Measurements from ENCODE around the gene SHROOM2.

SHROOM2 gene

DNA sequence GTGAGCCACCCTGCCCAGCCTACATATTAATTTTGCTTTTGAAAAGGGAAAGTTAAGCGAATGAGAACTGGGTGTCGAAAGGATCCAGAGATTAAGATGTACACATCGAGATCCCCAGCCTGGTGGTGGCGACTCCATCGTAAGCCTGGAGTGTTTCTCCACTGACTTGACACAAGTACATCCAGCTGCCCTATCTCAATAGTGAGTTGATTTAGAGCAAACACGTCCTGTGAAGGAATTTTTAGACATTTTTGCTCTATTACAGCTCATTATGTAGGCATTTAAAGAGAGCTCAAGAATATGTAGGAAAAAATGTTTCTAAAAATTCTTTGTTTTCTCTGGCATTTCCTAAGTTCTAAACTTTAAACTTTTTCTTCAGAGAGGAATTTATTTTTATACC, 169.3 kb downstream of the SHROOM2 start:
- peak; percentile 83 for DNase-seq

DNA sequence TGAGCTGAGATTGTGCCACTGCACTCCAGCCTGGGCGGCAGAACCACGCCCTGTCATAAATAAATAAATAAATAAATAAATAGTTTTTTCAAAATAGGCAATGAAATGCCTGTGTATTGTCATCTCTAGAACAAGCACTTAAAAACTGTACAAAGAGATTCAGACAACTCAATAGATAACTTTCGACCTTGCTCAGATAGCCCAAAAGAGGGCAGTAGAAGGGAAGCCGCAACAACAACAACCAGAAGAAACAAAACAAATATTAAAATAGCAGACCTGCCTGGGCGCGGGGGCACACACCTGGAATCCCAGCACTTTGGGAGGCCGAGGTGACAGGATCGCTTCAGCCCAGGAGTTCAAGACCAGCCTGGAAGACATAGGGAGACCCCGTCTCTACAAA, 171.5 kb downstream of the SHROOM2 start:
- no peak for DNase-seq

DNA sequence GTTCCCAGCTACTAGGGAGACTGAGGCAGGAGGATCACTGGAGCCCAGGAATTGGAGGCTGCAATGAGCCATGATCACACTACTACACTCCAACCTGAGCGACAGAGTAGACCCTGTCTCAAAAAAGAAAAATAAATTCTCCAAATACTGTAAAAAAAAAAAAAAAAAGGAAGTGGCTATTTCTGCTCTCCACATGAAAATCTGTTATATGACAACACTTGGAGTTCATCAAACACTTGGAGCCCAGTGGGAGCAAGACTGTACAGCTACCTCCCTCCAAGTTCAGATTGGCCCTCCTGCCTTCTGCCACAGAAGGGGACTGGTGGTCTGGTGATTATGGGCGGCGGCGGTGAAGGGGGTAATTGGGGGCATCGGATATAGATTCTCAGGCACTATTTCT, 172.0 kb downstream of the SHROOM2 start:
- no peak for DNase-seq

- no peak for DNase-seq
These were observed 175.5 kb downstream of the SHROOM2 start for GRCh38 chrX:9961750-9962149.

DNA sequence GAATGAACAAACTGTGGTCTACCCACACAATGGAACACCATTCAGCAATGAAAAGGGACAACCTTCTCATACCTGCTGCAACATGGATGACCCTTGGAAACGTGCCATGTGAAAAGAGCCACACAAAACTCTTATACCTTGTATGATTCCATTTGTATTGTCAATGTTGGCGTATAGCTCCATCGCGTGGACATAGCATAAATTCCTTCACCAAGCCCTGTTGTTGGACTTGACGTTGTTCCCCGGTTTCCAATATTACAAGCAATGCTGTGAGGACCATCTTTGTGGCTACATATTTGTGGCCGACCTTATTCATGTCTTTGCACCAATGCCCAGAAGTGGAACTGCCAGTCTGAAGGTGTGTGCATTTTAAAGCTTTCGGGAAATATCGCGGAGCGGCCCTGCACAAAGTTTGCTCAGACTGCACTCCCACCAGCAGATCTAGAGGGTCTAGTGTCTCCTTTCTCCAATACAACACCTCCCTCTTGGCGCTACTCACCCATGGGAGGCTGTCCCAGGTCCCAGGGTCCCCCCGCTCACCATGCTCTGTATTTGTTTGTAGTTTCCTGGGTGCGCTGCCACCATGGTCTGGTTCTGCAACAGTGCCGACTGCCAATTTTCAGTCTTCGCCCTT, 180.7 kb downstream of the SHROOM2 start, which contains the start of gene CLDN34:
Gene CLDN34, plus strand, starts transcription at position 584 of the 634 bp plus-strand sequence. Its CDS starts 0 bp downstream, at position 584.
- no peak for DNase-seq

GRCh38 chrX:9977635-9978034, 191.4 kb downstream of the SHROOM2 start:
- DNase-seq: no peak

DNA sequence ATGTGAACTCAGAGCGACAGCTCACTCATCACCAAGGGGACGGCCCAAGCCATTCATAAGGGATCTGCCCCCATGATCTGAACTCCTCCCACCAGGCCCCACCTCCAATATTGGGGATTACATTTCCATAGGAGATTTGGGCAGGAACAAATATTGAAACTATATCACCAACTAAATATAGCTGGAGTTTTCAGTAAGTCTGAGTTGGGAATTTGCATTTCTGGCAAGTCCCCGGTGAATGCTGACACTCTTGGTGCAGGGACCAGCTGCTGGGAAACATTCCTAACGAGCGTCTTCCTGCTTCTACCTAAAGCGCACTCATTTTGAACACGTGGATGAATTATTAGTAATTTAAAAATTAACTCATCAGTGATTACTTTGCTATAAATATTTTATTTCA, 194.2 kb downstream of the SHROOM2 start:
- DNase-seq: no peak

- no peak for DNase-seq
These were observed 194.7 kb downstream of the SHROOM2 start for GRCh38 chrX:9980927-9981326.

DNA sequence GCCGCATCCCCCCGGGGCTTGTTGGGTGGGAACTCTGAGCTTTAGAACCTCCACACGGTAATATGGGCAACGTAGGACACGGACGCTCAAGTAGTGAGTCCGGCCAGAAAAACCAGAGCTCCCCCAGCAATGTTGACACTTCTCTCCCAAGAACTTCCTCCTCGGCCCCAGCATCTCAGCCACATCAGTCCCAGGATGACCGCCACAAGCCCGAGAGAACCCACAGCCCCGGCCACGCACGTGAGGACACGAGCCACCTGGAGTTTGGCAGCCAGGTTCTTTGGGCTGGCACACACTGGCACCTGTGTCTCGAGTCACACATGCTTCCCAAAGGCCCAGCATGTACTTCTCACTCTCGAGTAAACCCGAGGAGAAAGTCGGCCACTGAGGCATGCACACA, 197.2 kb downstream of the SHROOM2 start:
- DNase-seq: no peak

DNA sequence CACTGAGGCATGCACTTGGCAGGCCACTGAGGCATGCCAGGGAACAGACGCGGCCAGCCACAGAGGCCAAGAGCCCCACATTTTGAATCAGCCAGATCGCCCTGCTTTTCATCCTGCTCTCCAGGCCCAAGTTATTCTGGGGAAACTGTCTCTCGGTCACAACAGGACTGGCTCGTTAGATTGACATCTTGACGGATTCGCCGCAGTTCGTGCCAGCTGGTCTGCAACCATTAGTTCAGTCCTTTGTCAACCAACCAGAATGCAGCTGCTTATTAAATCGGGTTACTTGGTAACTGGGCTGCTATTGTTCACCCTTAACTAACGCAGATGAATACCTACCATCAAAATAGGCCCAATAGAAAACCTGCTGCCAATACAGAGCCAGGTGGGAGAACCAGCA, 197.6 kb downstream of the SHROOM2 start:
- DNase-seq: no peak

GRCh38 chrX:9988762-9989161, 202.5 kb downstream of the SHROOM2 start:
- no peak for DNase-seq

GRCh38 chrX:9992061-9992460, 205.8 kb downstream of the SHROOM2 start:
- no peak for DNase-seq

DNA sequence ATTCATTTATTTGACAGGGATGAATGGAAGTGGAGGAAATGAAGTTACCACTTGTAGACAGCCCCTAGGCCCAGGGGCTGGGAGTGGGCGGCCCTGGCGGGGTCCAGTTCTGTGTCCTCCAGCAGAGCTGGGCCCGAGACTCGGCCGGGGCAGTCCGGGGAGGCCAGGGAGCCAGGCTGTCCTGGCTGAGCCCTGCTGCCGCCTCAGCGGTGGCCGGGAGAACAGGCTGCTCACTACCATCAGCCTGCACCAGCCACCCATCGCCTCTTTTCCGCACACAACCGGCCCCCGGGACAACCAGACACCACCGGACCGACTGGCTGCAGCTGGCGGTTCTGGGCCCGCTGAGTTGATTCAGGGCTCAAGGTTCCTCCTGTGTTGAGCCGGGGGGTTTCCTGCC, 206.5 kb downstream of the SHROOM2 start:
- no peak for DNase-seq

- DNase-seq: peak; percentile 74
These were observed 209.7 kb downstream of the SHROOM2 start for GRCh38 chrX:9995855-9996339.

DNA sequence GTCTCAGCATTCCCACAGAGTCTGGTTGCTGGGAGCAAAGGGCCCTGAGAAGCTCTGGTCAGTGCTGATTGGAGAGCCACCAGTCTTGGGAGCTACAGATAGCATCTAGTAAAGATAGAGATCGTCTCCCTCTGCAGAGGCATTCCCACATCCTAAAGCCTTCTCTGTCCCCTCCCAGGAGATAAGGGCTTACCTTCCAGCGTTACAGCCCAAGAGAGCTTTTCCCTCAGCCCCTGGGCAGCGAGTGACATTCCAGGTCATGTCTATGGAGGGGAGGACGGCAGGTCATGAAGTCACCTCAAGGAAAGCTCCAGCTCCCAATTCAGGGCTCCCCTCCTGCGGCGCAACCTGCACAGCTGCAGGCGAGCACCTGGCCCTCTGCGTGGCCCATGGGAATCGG, 210.8 kb downstream of the SHROOM2 start:
- no peak for DNase-seq

GRCh38 chrX:9997524-9997923, 211.3 kb downstream of the SHROOM2 start:
- no peak for DNase-seq

Measured in fibroblast of skin of scalp (primary cell).